Measurements from ENCODE around the gene SND1.
"Not testable (repeated sequence)": the region's sequence is repeated elsewhere in the genome, so short reads cannot be mapped to it uniquely, and the experiment has no call there.

The SND1 gene

GRCh38 chr7:127671341-127671740 is 19.3 kb downstream of the SND1 start:
- POLR2A ChIA-PET = no interaction called here
- no peak for DNase-seq (ENCODE audit: extremely low spot score)
- no peak for TF ChIP-seq CTCF (IDR thresholded peaks at IDR 0.05; ENCODE audit: control extremely low read depth, extremely low read depth, low read depth, missing control alignments)

GRCh38 chr7:127673902-127674301 is 21.9 kb downstream of the SND1 start:
- POLR2A ChIA-PET = no interaction called here

More at GRCh38 chr7:127671341-127671740, 19.3 kb downstream of the SND1 start:
- CTCF ChIA-PET = no interaction called here

GRCh38 chr7:127674361-127674760 is 22.4 kb downstream of the SND1 start:
- POLR2A ChIA-PET = no interaction called here
- CTCF ChIA-PET = interaction anchor here (1.2 to 2.0 kb wide), 3 partner anchors 9 to 13 kb away, joined by 3 to 7 read pairs (median 4); no protein-coding TSS in a partner anchor
- DNase-seq (ENCODE audit: extremely low spot score) = no peak
- TF ChIP-seq CTCF (IDR thresholded peaks at IDR 0.05; ENCODE audit: control extremely low read depth, extremely low read depth, low read depth, missing control alignments) = no peak

More at GRCh38 chr7:127673902-127674301, 21.9 kb downstream of the SND1 start:
- TF ChIP-seq CTCF (IDR thresholded peaks at IDR 0.05; ENCODE audit: control extremely low read depth, extremely low read depth, low read depth, missing control alignments) = no peak
- CTCF ChIA-PET = interaction anchor here (0.8 to 2.0 kb wide), 6 partner anchors 9 to 36 kb away, joined by 3 to 7 read pairs (median 4); no protein-coding TSS in a partner anchor
- DNase-seq (ENCODE audit: extremely low spot score) = no peak

- CTCF ChIA-PET = interaction anchor here (1.2 to 2.0 kb wide), 3 partner anchors 8 to 14 kb away, joined by 3 to 7 read pairs (median 4); no protein-coding TSS in a partner anchor
- POLR2A ChIA-PET = not testable (repeated sequence)
These were observed 22.9 kb downstream of the SND1 start for GRCh38 chr7:127674923-127675322.

GRCh38 chr7:127675721-127676120 is 23.7 kb downstream of the SND1 start:
- no peak for DNase-seq (ENCODE audit: extremely low spot score)
- ChIA-PET CTCF (interaction anchor here (1.1 to 2.5 kb wide), 2 partner anchors 9 to 10 kb away, joined by 3 to 7 read pairs; no protein-coding TSS in a partner anchor), POLR2A (interaction anchor here (0.6 kb wide), 1 partner anchor 668 kb away, joined by 3 read pairs; the partner anchor contains the start of gene RBM28)
- TF ChIP-seq CTCF (IDR thresholded peaks at IDR 0.05; ENCODE audit: control extremely low read depth, extremely low read depth, low read depth, missing control alignments) = no peak

More at GRCh38 chr7:127674923-127675322, 22.9 kb downstream of the SND1 start:
- not testable (repeated sequence) for DNase-seq (ENCODE audit: extremely low spot score)

GRCh38 chr7:127677433-127678230 is 25.6 kb downstream of the SND1 start:
- no peak for DNase-seq (ENCODE audit: extremely low spot score)
- ChIA-PET POLR2A (no interaction called here), CTCF (interaction anchor here (0.8 to 2.5 kb wide), 6 partner anchors 8 to 532 kb away, joined by 3 to 9 read pairs (median 8); no protein-coding TSS in a partner anchor)
- TF ChIP-seq CTCF (IDR thresholded peaks at IDR 0.05; ENCODE audit: control extremely low read depth, extremely low read depth, low read depth, missing control alignments) = no peak

GRCh38 chr7:127678337-127678736 is 26.3 kb downstream of the SND1 start:
- no peak for DNase-seq (ENCODE audit: extremely low spot score)
- TF ChIP-seq CTCF (IDR thresholded peaks at IDR 0.05; ENCODE audit: control extremely low read depth, extremely low read depth, low read depth, missing control alignments) = no peak
- ChIA-PET POLR2A (interaction anchor here (0.6 to 0.9 kb wide), 2 partner anchors 25 to 807 kb away, joined by 3 to 6 read pairs; no protein-coding TSS in a partner anchor), CTCF (interaction anchor here (0.8 to 2.3 kb wide), 8 partner anchors 12 to 531 kb away, joined by 3 to 9 read pairs (median 6); no protein-coding TSS in a partner anchor)
